HG02763 (cell line): ENCODE data around the gene SH2B3.
"Not testable (repeated sequence)": the region's sequence is repeated elsewhere in the genome, so short reads cannot be mapped to it uniquely, and the experiment has no call there.

Experiments
- ATAC-seq: cut with Tn5 transposase; IDR thresholded peaks from one replicate; pipeline ENCODE4 v1.9.1; 2021; ENCODE audit warnings: mild to moderate bottlenecking, moderate library complexity; ENCODE audit not compliant: unreplicated experiment

SH2B3 gene

GRCh38 chr12:111405859-111406473 is at the start of gene SH2B3:
SH2B3 (plus strand) TSS chr12:111405923; CDS start chr12:111418146, 12,223 bp downstream.
- ATAC-seq: no peak

GRCh38 chr12:111359231-111359913 is 46.4 kb upstream of the SH2B3 start:
- no peak for ATAC-seq

- ATAC-seq: no peak
Observed at GRCh38 chr12:111359914-111360276, 45.8 kb upstream of the SH2B3 start.

GRCh38 chr12:111360325-111360930 is 45.3 kb upstream of the SH2B3 start:
- no peak for ATAC-seq

- ATAC-seq: no peak
Observed at GRCh38 chr12:111361073-111361716, 44.5 kb upstream of the SH2B3 start.

GRCh38 chr12:111361717-111362576 is 43.8 kb upstream of the SH2B3 start:
- no peak for ATAC-seq

GRCh38 chr12:111362687-111363475 is 42.8 kb upstream of the SH2B3 start:
- no peak for ATAC-seq

GRCh38 chr12:111363578-111363977 is 42.1 kb upstream of the SH2B3 start:
- no peak for ATAC-seq

- no peak for ATAC-seq
Observed at GRCh38 chr12:111366075-111366474, 39.6 kb upstream of the SH2B3 start.

- no peak for ATAC-seq
Observed at GRCh38 chr12:111366583-111366982, 39.1 kb upstream of the SH2B3 start.

- ATAC-seq: no peak
Observed at GRCh38 chr12:111367661-111368221, 38.0 kb upstream of the SH2B3 start.

GRCh38 chr12:111368291-111368787 is 37.4 kb upstream of the SH2B3 start:
- ATAC-seq: no peak

GRCh38 chr12:111368788-111369495 is 36.8 kb upstream of the SH2B3 start, which contains the start of gene PHETA1:
PHETA1 (minus strand) TSS chr12:111369095; CDS start chr12:111363427, 5,668 bp downstream.
- peak; percentile 92 for ATAC-seq

GRCh38 chr12:111369496-111370220 is 36.1 kb upstream of the SH2B3 start:
- no peak for ATAC-seq

GRCh38 chr12:111373231-111373630 is 32.5 kb upstream of the SH2B3 start:
- not testable (repeated sequence) for ATAC-seq

GRCh38 chr12:111377440-111377839 is 28.3 kb upstream of the SH2B3 start:
- no peak for ATAC-seq

GRCh38 chr12:111379942-111380554 is 25.7 kb upstream of the SH2B3 start:
- no peak for ATAC-seq

GRCh38 chr12:111384596-111384995 is 21.1 kb upstream of the SH2B3 start:
- ATAC-seq: no peak
